H9 (cell line): Measurements from ENCODE around the gene COPG1. TPM values are rescaled to one million over a fixed set of nuclear protein-coding genes. Genes with fewer than 3 reads are reported as not detected.

Experiments
- DNase-seq: peaks from one replicate; pipeline ENCODE4 v3.0.0-alpha.2; 2017
- H2AFZ ChIP-seq: one replicate; pipeline ENCODE4 v1.6.1; 2013; ENCODE audit warnings: mild to moderate bottlenecking, low read length, control low read depth, moderate library complexity
- H2AK5ac ChIP-seq: 2 replicates; pipeline ENCODE4 v1.6.1; 2013; ENCODE audit warnings: low read length, control low read depth, mixed read lengths; ENCODE audit not compliant: insufficient read length
- H2BK120ac ChIP-seq: one replicate; pipeline ENCODE4 v1.6.1; 2013; ENCODE audit warnings: low read depth, mild to moderate bottlenecking, low read length, control low read depth, inconsistent platforms; ENCODE audit not compliant: poor library complexity, severe bottlenecking
- H2BK12ac ChIP-seq: 2 replicates; pipeline ENCODE4 v1.6.1; 2013; ENCODE audit warnings: low read length, control low read depth, mixed read lengths, low read depth; ENCODE audit not compliant: insufficient read length
- H2BK15ac ChIP-seq: 2 replicates; pipeline ENCODE4 v1.6.1; 2013; ENCODE audit warnings: low read depth, low read length, control low read depth
- H2BK20ac ChIP-seq: one replicate; pipeline ENCODE4 v1.6.1; 2013; ENCODE audit warnings: low read depth, mild to moderate bottlenecking, low read length, control low read depth, inconsistent platforms; ENCODE audit not compliant: poor library complexity, severe bottlenecking
- H2BK5ac ChIP-seq: 2 replicates; pipeline ENCODE4 v1.6.1; 2013; ENCODE audit warnings: low read length, control low read depth, mixed read lengths; ENCODE audit not compliant: insufficient read length
- H3K14ac ChIP-seq: 2 replicates; pipeline ENCODE4 v1.6.1; 2013; ENCODE audit warnings: low read length, control low read depth; ENCODE audit not compliant: insufficient read depth
- H3K18ac ChIP-seq: 2 replicates; pipeline ENCODE4 v1.6.1; 2013; ENCODE audit warnings: low read depth, mild to moderate bottlenecking, mixed read lengths, low read length, control low read depth; ENCODE audit not compliant: insufficient read length
- H3K23ac ChIP-seq: 2 replicates; pipeline ENCODE4 v1.6.1; 2013; ENCODE audit warnings: low read length, control low read depth, mixed read lengths, low read depth; ENCODE audit not compliant: insufficient read length
- H3K23me2 ChIP-seq: 2 replicates; pipeline ENCODE4 v1.6.1; 2013; ENCODE audit warnings: low read depth, mild to moderate bottlenecking, mixed read lengths, low read length, control low read depth; ENCODE audit not compliant: insufficient read length, poor library complexity, severe bottlenecking
- H3K27ac ChIP-seq: 2 replicates; pipeline ENCODE4 v1.5.1; 2013; ENCODE audit warnings: low read length, control low read depth, mixed read lengths, low read depth; ENCODE audit not compliant: insufficient read length
- H3K27me3 ChIP-seq: 2 replicates; pipeline ENCODE4 v1.6.1; 2013; ENCODE audit warnings: low read length, control low read depth, inconsistent platforms; ENCODE audit not compliant: insufficient read depth
- H3K4ac ChIP-seq: 2 replicates; pipeline ENCODE4 v1.6.1; 2013; ENCODE audit warnings: low read depth, mild to moderate bottlenecking, control low read depth, inconsistent platforms, low read length, moderate library complexity
- H3K4me1 ChIP-seq: 2 replicates; pipeline ENCODE4 v1.6.1; 2013; ENCODE audit warnings: low read length, control low read depth, inconsistent platforms; ENCODE audit not compliant: insufficient read depth
- H3K4me2 ChIP-seq: 2 replicates; pipeline ENCODE4 v1.6.1; 2013; ENCODE audit warnings: low read length, control low read depth, mixed read lengths; ENCODE audit not compliant: insufficient read length, insufficient read depth
- H3K56ac ChIP-seq: 2 replicates; pipeline ENCODE4 v1.6.1; 2013; ENCODE audit warnings: low read depth, mild to moderate bottlenecking, mixed read lengths, low read length, control low read depth; ENCODE audit not compliant: insufficient read length
- H3K79me1 ChIP-seq: 2 replicates; pipeline ENCODE4 v1.6.1; 2013; ENCODE audit warnings: low read depth, mild to moderate bottlenecking, moderate library complexity, low read length, control low read depth, inconsistent platforms; ENCODE audit not compliant: insufficient read depth, poor library complexity, severe bottlenecking
- H3K79me2 ChIP-seq: 2 replicates; pipeline ENCODE4 v1.6.1; 2013; ENCODE audit warnings: low read length, control low read depth, inconsistent platforms; ENCODE audit not compliant: insufficient read depth
- H3K9ac ChIP-seq: 2 replicates; pipeline ENCODE4 v1.6.1; 2013; ENCODE audit warnings: low read length, control low read depth, mixed read lengths; ENCODE audit not compliant: insufficient read length; ENCODE audit errors: extremely low read depth
- H3K9me3 ChIP-seq: one replicate; pipeline ENCODE4 v1.6.1; 2013; ENCODE audit warnings: low read depth, low read length, inconsistent platforms; ENCODE audit not compliant: control insufficient read depth
- H3T11ph ChIP-seq: one replicate; pipeline ENCODE4 v1.6.1; 2013; ENCODE audit warnings: mild to moderate bottlenecking, low read length, control low read depth, inconsistent platforms
- H4K20me1 ChIP-seq: one replicate; pipeline ENCODE4 v1.6.1; 2013; ENCODE audit not compliant: control insufficient read depth, insufficient read length, insufficient read depth
- H4K5ac ChIP-seq: 2 replicates; pipeline ENCODE4 v1.6.1; 2013; ENCODE audit warnings: low read depth, mild to moderate bottlenecking, mixed read lengths, low read length, control low read depth; ENCODE audit not compliant: insufficient read length
- H4K8ac ChIP-seq: replicated peaks from 2 replicates; pipeline ENCODE4 v1.6.1; 2013; ENCODE audit warnings: low read length, control low read depth, mixed read lengths, low read depth; ENCODE audit not compliant: insufficient read length
- H4K91ac ChIP-seq: 2 replicates; pipeline ENCODE4 v1.6.1; 2013; ENCODE audit warnings: low read depth, mild to moderate bottlenecking, moderate library complexity, mixed read lengths, low read length, control low read depth; ENCODE audit not compliant: insufficient read length
- H3K27ac Mint-ChIP-seq, 3 experiments: 2 replicates in 2 of 3; 3 replicates in 1 of 3; pipeline ENCODE4 v1.8.0; 2020 to 2021; ENCODE audit warnings: mixed read lengths in 3 of 3, mild to moderate bottlenecking in 1 of 3, moderate library complexity in 1 of 3
- H3K27me3 Mint-ChIP-seq: 2 replicates; pipeline ENCODE4 v1.8.0; 2021; ENCODE audit warnings: low read depth, mild to moderate bottlenecking, moderate library complexity, mixed read lengths
- H3K36me3 Mint-ChIP-seq, 3 experiments: 2 replicates in 2 of 3; 3 replicates in 1 of 3; pipeline ENCODE4 v1.8.0; 2020 to 2021; ENCODE audit warnings: low read depth in 3 of 3, mixed read lengths in 3 of 3; ENCODE audit not compliant: insufficient read depth in 1 of 3
- H3K4me1 Mint-ChIP-seq, 2 experiments: 2 replicates each; pipeline ENCODE4 v1.8.0; 2020; ENCODE audit warnings: mixed read lengths in 2 of 2
- H3K4me3 Mint-ChIP-seq, 2 experiments: 2 replicates in 1 of 2; 3 replicates in 1 of 2; pipeline ENCODE4 v1.8.0; 2020 to 2021; ENCODE audit warnings: mild to moderate bottlenecking in 2 of 2, mixed read lengths in 2 of 2, moderate library complexity in 1 of 2
- H3K9me3 Mint-ChIP-seq, 2 experiments: 2 replicates in 1 of 2; 3 replicates in 1 of 2; pipeline ENCODE4 v1.8.0; 2020; ENCODE audit warnings: mild to moderate bottlenecking in 2 of 2, mixed read lengths in 2 of 2, moderate library complexity in 1 of 2
- CTCF ChIP-seq: fragments of 200-600 bp; sonication (generic); conservative IDR thresholded peaks from 3 replicates; pipeline ENCODE4 v1.8.0; 2021; ENCODE audit warnings: antibody characterized with exemption, mild to moderate bottlenecking
- WGBS: extraction: QIAGEN DNeasy Blood & Tissue Kit; methylation state at CpG from one replicate; pipeline ENCODE4 v1.1.7; 2013; ENCODE audit warnings: missing lambda C conversion rate, low lambda C conversion rate, mixed read lengths; ENCODE audit not compliant: insufficient read length; ENCODE audit errors: extremely low coverage; 5-methylcytosine and 5-hydroxymethylcytosine counted together
- total RNA-seq: library from RNA; stranded (reverse); gene quantifications from 2 replicates; pipeline ENCODE4 v1.2.1, GENCODE V29; 2021

Gene COPG1
- total RNA-seq, 1 experiment from 2014 or later: 147 TPM

DNA sequence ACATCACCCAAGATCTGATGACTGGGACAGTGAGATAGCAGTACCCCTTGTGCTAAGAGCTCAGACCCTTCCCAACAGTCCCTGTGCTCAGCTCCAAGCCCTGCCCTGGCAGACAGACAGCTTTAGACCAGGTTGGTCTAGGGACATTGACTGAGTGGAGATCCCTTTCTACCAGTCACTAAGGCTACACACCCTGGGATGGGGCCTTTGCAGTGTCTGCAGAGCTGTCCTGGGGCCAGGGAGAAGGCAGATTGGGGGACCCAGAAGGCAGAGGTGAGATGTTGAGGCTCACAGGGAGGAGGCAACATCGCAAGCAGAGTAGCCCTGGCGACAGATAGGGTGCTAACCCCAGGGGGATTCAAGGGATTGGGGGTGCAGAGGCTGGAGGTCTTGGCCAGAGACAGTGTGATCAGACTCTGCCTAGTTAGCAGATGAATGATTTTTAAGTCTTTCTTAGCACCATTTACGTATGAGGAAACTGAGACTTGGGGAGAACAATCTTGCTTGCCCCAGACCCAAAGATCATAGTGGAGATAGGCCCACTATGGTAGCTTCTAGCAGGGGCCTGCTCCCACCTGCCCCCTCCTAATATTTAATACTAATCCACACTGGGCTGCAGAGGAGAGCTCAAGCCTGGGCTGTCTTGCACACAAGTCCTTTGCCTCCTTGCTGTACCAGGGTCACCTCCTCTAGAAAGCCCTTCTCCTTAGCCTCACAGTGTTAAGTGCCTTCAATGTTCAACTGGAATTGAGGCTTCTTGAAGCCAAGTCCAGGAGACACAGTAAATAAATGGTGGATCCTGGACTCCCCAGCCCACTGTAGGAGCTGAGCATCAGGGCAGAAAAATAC, 61.9 kb downstream of the COPG1 start:
- peaks cover 4% of the 10 kb centered on the region for H3K23me2 ChIP-seq
- no peak overlapping the region for H3K56ac ChIP-seq
- no peak overlapping the region for H4K5ac ChIP-seq
- no peak for TF ChIP-seq CTCF
- Mint-ChIP-seq H3K36me3 (no peaks in the 10 kb centered on the region; a peak in 1 of 7 replicates), H3K27ac (peak overlapping the region in 1 of 3 experiments; percentile 68; a peak in 1 of 7 replicates), H3K4me3 (no peak overlapping the region), H3K4me1 (peaks cover 13 to 20% of the 10 kb centered on the region in 2 experiments), H3K27me3 (peaks cover 3% of the 10 kb centered on the region; the same call in 1 of the 2 replicates), H3K9me3 (no peaks in the 10 kb centered on the region; a peak in 3 of 5 replicates)
- no peak overlapping the region for H2BK120ac ChIP-seq
- no peak overlapping the region for H3T11ph ChIP-seq
- H3K4me1 ChIP-seq: no peaks in the 10 kb centered on the region
- no peaks in the 10 kb centered on the region for H3K9me3 ChIP-seq
- no peaks in the 10 kb centered on the region for H3K79me1 ChIP-seq
- H3K18ac ChIP-seq: no peak overlapping the region
- no peak overlapping the region for H2BK12ac ChIP-seq
- DNase-seq: no peak
- H3K79me2 ChIP-seq: no peaks in the 10 kb centered on the region
- no peaks in the 10 kb centered on the region for H3K27me3 ChIP-seq
- no peak overlapping the region for H4K8ac ChIP-seq
- H2BK5ac ChIP-seq: no peak overlapping the region
- no peak overlapping the region for H2BK15ac ChIP-seq
- no peak overlapping the region for H3K4ac ChIP-seq
- no CpG with 5 or more reads among the region's 3 CpGs for WGBS
- H3K27ac ChIP-seq: no peak overlapping the region
- H2AFZ ChIP-seq: no peak overlapping the region
- no peak overlapping the region for H4K91ac ChIP-seq
- no peak overlapping the region for H2AK5ac ChIP-seq
- no peak overlapping the region for H2BK20ac ChIP-seq
- H4K20me1 ChIP-seq: no peaks in the 10 kb centered on the region
- H3K14ac ChIP-seq: no peak overlapping the region
- H3K4me2 ChIP-seq: no peak overlapping the region
- H3K9ac ChIP-seq: no peak overlapping the region
- H3K23ac ChIP-seq: no peak overlapping the region
